GM19452 (cell line): ENCODE results near the gene PRKAG1.

Source experiments
- ATAC-seq: cut with Tn5 transposase; IDR thresholded peaks from one replicate; pipeline ENCODE4 v1.9.1; 2021; ENCODE audit not compliant: unreplicated experiment

Gene PRKAG1

GRCh38 chr12:48986720-48987291 is 31.8 kb downstream of the PRKAG1 start:
- no peak for ATAC-seq

- ATAC-seq, result no peak
These were observed 32.7 kb downstream of the PRKAG1 start for GRCh38 chr12:48985901-48986300.

- ATAC-seq, result no peak
These were observed 33.1 kb downstream of the PRKAG1 start for GRCh38 chr12:48985475-48985897.

DNA sequence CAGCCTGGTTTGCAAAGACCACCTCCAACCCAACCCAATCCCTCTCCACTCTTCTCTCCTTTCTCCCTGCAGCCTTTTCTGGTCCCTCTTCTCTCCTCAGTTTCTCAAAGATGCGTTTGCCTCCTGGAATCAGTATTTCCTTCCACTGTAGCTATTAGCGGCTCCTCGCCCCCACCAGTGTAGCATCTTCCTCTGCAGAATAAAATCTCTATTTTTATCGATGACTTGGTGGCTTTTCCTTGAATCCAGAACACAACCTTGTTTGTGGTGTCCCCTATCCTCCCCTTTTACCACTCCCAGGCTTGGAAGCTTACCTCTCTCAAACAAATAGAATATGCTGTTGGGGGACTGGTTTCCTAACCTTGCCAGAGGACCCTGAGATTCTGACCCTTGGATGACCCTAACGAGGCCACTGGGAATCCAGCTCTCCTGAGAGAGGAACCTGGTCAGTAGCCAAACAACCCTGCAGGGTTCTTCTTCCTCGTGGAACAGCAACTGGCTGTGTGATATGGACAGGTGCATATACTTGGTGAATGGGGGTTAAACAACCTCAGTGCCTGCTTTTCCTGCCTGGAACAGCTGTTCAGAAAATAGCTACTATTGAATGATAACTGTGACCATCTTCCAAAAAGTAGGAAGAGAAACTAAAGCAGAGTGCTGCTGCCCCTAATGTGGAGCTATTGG is 36.0 kb downstream of the PRKAG1 start:
- ATAC-seq, result no peak

- ATAC-seq, result no peak
These were observed 36.8 kb downstream of the PRKAG1 start for GRCh38 chr12:48981757-48982157.

DNA sequence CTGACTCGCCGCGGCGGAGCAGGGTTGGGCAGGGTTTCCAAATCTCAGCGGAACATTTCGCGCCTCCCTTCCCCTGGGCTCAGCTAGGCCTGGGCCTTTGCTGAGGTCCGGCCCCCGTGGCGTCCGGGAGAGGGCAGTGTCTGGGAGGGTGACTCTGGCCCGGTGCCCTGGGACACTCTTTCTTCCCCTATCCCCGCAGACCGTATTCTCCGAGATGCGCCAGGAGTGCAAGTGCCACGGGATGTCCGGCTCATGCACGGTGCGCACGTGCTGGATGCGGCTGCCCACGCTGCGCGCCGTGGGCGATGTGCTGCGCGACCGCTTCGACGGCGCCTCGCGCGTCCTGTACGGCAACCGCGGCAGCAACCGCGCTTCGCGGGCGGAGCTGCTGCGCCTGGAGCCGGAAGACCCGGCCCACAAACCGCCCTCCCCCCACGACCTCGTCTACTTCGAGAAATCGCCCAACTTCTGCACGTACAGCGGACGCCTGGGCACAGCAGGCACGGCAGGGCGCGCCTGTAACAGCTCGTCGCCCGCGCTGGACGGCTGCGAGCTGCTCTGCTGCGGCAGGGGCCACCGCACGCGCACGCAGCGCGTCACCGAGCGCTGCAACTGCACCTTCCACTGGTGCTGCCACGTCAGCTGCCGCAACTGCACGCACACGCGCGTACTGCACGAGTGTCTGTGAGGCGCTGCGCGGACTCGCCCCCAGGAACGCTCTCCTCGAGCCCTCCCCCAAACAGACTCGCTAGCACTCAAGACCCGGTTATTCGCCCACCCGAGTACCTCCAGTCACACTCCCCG is 37.4 kb downstream of the PRKAG1 start:
- no peak for ATAC-seq

- ATAC-seq, result no peak
These were observed 38.1 kb downstream of the PRKAG1 start for GRCh38 chr12:48980389-48980952.

- ATAC-seq, result no peak
These were observed 38.8 kb downstream of the PRKAG1 start for GRCh38 chr12:48979602-48980388.

DNA sequence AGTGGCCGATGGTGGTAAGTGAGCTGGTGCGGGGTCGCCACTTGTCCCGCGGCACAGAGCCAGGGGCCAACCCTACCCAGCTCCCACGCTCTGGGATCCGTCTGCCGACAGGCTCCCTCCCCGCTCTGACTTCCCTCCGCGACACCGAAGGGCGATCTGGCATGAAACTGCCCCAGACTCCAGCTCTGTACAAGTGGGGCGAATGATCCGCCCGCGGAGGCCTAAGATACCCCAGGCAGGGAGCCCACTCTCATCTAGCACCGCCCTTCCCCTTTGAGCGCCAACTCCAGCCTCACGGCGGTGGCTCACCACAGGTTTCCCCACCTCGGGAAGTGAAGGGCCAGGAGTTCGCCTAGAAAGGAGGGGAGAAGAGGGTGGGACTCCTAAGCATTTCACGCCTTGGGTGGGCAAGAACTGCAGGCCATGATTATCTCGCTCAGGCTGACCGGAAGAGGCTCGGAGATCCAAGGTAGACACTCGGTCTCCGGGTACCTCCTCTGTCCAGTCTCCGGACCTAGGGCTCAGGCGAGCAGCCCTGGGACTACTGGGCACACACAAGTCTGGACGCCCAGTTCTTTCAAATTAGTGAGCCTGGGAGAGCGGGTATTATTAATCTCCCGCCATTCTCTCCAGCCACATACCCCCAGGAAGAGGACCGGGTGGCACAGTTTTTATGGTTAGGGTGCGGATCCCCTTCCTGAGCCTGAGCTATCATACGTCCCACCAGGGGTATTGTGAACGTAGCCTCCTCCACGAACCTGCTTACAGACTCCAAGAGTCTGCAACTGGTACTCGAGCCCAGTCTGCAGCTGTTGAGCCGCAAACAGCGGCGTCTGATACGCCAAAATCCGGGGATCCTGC is 39.6 kb downstream of the PRKAG1 start:
- no peak for ATAC-seq

DNA sequence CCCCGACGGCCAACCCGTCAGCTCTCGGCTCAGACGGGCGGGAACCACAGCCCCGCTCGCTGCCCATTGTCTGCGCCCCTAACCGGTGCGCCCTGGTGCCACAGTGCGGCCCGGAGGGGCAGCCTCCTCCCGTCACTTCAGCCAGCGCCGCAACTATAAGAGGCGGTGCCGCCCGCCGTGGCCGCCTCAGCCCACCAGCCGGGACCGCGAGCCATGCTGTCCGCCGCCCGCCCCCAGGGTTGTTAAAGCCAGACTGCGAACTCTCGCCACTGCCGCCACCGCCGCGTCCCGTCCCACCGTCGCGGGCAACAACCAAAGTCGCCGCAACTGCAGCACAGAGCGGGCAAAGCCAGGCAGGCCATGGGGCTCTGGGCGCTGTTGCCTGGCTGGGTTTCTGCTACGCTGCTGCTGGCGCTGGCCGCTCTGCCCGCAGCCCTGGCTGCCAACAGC is 40.3 kb downstream of the PRKAG1 start, which contains the start of gene WNT1:
TSS of gene WNT1 (plus strand) at position 32 of the 450 bp plus-strand sequence. CDS start at position 361, 329 bp downstream.
- peak; percentile 9 for ATAC-seq

- ATAC-seq, result peak; percentile 61
These were observed 41.0 kb downstream of the PRKAG1 start for GRCh38 chr12:48977290-48978281.

- no peak for ATAC-seq
These were observed 44.5 kb downstream of the PRKAG1 start for GRCh38 chr12:48973941-48974673.

DNA sequence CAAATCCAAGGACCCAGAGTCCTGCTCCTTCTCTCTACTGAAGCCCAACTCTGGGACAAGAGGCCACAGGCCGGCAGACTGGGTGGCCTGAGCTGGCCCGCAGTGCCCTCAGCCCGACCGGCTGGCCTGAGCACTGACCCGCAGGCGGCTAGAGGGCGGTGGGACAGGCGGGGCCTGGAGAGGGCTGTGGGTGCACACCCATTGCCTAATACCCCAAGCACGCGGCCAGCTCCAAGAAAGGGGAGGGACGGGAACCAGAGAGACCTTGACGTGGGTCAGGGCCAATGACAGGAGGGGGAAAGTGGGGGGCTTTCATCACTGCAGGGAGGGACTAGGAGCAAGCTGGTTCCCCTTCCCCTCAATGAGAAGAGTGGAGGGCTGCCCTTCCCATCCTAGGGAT is 45.0 kb downstream of the PRKAG1 start:
- ATAC-seq, result no peak

GRCh38 chr12:48972952-48973483 is 45.6 kb downstream of the PRKAG1 start:
- ATAC-seq, result no peak

- no peak for ATAC-seq
These were observed 46.2 kb downstream of the PRKAG1 start for GRCh38 chr12:48972213-48972951.

GRCh38 chr12:48970702-48971334 is 47.8 kb downstream of the PRKAG1 start:
- no peak for ATAC-seq
